Caco-2 (cell line): ENCODE results near the gene ARHGAP21. TPM values are rescaled to one million over a fixed set of nuclear protein-coding genes. Genes with fewer than 3 reads are reported as not detected.

ENCODE experiments used
- BruUV-seq: library from RNA; stranded (reverse); fragments of 400-500 nt; replicated peaks from 2 replicates; lab custom pipeline; 2021; lab: Mats Ljungman, UMichigan
- CTCF ChIA-PET: fragments of 300-600 bp; sonication (Branson Sonifier 250); formaldehyde crosslinking; loops from one replicate; lab custom pipeline; 2022; ENCODE audit warnings: antibody characterized with exemption; lab: Charles Lee
- POLR2A ChIA-PET: fragments of 300-600 bp; sonication (Branson Sonifier 250); formaldehyde crosslinking; loops from one replicate; lab custom pipeline; 2022; ENCODE audit warnings: antibody characterized with exemption; lab: Charles Lee
- DNase-seq, 2 experiments: peaks; one replicate each; pipeline versions ENCODE4 v3.0.0 to v3.0.0-alpha.2; 2020 to 2022
- H3K27me3 ChIP-seq: replicated peaks from 2 replicates; pipeline ENCODE4 v1.6.0; 2011; ENCODE audit warnings: low read length; ENCODE audit not compliant: control insufficient read depth, insufficient read depth
- H3K36me3 ChIP-seq: 2 replicates; pipeline ENCODE4 v1.5.1; 2011; ENCODE audit warnings: low read length; ENCODE audit not compliant: control insufficient read depth, insufficient read depth
- H3K4me1 ChIP-seq: fragments of 250-450 bp; sonication (Bioruptor Pico); 2 replicates; pipeline ENCODE4 v1.5.1; 2020; ENCODE audit warnings: mild to moderate bottlenecking
- H3K4me3 ChIP-seq: 2 replicates; pipeline ENCODE4 v1.5.1; 2011; ENCODE audit warnings: low read depth, mild to moderate bottlenecking, control low read depth, low read length
- H3K9me3 ChIP-seq: fragments of 250-450 bp; sonication (Bioruptor Pico); 2 replicates; pipeline ENCODE4 v1.5.1; 2020; ENCODE audit warnings: mild to moderate bottlenecking, moderate library complexity
- H3K27ac Mint-ChIP-seq: one replicate; pipeline ENCODE4 v1.8.0; 2022; ENCODE audit warnings: mixed read lengths; ENCODE audit not compliant: unreplicated experiment
- H3K27me3 Mint-ChIP-seq: one replicate; pipeline ENCODE4 v1.8.0; 2022; ENCODE audit warnings: mixed read lengths; ENCODE audit not compliant: insufficient read depth, unreplicated experiment
- H3K36me3 Mint-ChIP-seq: one replicate; pipeline ENCODE4 v1.8.0; 2022; ENCODE audit warnings: mild to moderate bottlenecking, mixed read lengths; ENCODE audit not compliant: insufficient read depth, unreplicated experiment
- H3K4me1 Mint-ChIP-seq: one replicate; pipeline ENCODE4 v1.8.0; 2022; ENCODE audit warnings: low read depth, mixed read lengths; ENCODE audit not compliant: unreplicated experiment
- H3K4me3 Mint-ChIP-seq: one replicate; pipeline ENCODE4 v1.8.0; 2022; ENCODE audit warnings: mild to moderate bottlenecking, moderate library complexity, mixed read lengths; ENCODE audit not compliant: unreplicated experiment
- H3K9me3 Mint-ChIP-seq: one replicate; pipeline ENCODE4 v1.8.0; 2022; ENCODE audit warnings: mixed read lengths; ENCODE audit not compliant: unreplicated experiment
- intact Hi-C: fragments of 100-400 bp; cut with micrococcal nuclease; formaldehyde crosslinking; loops from one replicate; pipeline ENCODE4 v1.10.0; 2022; ENCODE audit not compliant: unreplicated experiment
- total RNA-seq: library from RNA; stranded (reverse); gene quantifications from 2 replicates; pipeline ENCODE4 v1.2.3, GENCODE V29; 2022
- TF ChIP-seq, protein P1 (sequence below), 2 experiments: fragments of 200-600 bp in 1 of 2; IDR thresholded peaks; 1 replicate in 1 of 2; 2 replicates in 1 of 2; pipeline versions ENCODE4 v1.5.1 to v1.8.0; 2011 to 2022; ENCODE audit warnings: antibody characterized with exemption in 1 of 2, control low read depth in 1 of 2, inconsistent platforms in 1 of 2, low read depth in 1 of 2, low read length in 1 of 2, mild to moderate bottlenecking in 1 of 2, moderate library complexity in 1 of 2; ENCODE audit not compliant: insufficient read depth in 1 of 2, severe bottlenecking in 1 of 2, unreplicated experiment in 1 of 2

Gene ARHGAP21
- total RNA-seq, 1 experiment from 2014 or later, result 99.1 TPM

DNA sequence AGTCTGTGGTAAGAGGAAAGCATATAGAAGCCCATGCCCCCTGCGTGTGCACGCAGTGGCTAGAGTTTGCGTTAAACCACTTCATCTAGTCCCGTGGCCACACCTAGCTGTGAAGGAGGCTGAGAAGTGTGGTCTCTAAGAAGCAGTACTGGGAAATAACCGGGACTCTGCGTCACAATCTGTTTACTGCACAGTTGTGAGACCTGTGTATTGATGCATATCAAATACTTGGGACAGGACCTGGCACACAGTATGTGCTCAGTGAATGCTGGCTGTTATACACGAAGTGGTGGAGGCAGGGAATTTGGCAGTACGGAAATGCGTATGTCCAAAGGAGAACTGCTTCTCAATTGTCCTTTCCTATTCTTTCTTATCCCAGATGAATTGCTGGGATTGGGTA is 149.5 kb downstream of the ARHGAP21 start:
- BruUV-seq, result no TSS peak
- no peak overlapping the region for H3K4me3 Mint-ChIP-seq
- H3K9me3 Mint-ChIP-seq, result no peaks in the 10 kb centered on the region
- H3K36me3 Mint-ChIP-seq, result peaks cover 6% of the 10 kb centered on the region
- Histone ChIP-seq H3K27me3 (no peaks in the 10 kb centered on the region), H3K9me3 (no peaks in the 10 kb centered on the region), H3K4me1 (0 out of 2 replicates have a peak, but pooled peaks cover 12% of the 10 kb centered on the region), H3K36me3 (no peaks in the 10 kb centered on the region), H3K4me3 (no peak overlapping the region)
- DNase-seq, result no peak
- intact Hi-C loops, result no loop called here
- CTCF ChIA-PET, result no interaction called here
- POLR2A ChIA-PET, result no interaction called here
- peaks cover 9% of the 10 kb centered on the region for H3K27me3 Mint-ChIP-seq
- peaks cover 9% of the 10 kb centered on the region for H3K4me1 Mint-ChIP-seq
- TF ChIP-seq, protein P1, sequence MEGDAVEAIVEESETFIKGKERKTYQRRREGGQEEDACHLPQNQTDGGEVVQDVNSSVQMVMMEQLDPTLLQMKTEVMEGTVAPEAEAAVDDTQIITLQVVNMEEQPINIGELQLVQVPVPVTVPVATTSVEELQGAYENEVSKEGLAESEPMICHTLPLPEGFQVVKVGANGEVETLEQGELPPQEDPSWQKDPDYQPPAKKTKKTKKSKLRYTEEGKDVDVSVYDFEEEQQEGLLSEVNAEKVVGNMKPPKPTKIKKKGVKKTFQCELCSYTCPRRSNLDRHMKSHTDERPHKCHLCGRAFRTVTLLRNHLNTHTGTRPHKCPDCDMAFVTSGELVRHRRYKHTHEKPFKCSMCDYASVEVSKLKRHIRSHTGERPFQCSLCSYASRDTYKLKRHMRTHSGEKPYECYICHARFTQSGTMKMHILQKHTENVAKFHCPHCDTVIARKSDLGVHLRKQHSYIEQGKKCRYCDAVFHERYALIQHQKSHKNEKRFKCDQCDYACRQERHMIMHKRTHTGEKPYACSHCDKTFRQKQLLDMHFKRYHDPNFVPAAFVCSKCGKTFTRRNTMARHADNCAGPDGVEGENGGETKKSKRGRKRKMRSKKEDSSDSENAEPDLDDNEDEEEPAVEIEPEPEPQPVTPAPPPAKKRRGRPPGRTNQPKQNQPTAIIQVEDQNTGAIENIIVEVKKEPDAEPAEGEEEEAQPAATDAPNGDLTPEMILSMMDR (IDR thresholded peaks at IDR 0.05; ENCODE audit: insufficient read depth in 1 of 2, low read depth in 1 of 2, low read length in 1 of 2, severe bottlenecking in 1 of 2, unreplicated experiment in 1 of 2), result no peak
- no peak overlapping the region for H3K27ac Mint-ChIP-seq

- no TSS peak for BruUV-seq
- Mint-ChIP-seq H3K4me1 (peaks cover 9% of the 10 kb centered on the region), H3K4me3 (no peak overlapping the region), H3K36me3 (peaks cover 6% of the 10 kb centered on the region), H3K27ac (no peak overlapping the region), H3K27me3 (peaks cover 9% of the 10 kb centered on the region), H3K9me3 (no peaks in the 10 kb centered on the region)
- Histone ChIP-seq H3K27me3 (no peaks in the 10 kb centered on the region), H3K4me3 (no peak overlapping the region), H3K36me3 (no peaks in the 10 kb centered on the region), H3K4me1 (0 out of 2 replicates have a peak, but pooled peaks cover 12% of the 10 kb centered on the region), H3K9me3 (no peaks in the 10 kb centered on the region)
- TF ChIP-seq, protein P1 (IDR thresholded peaks at IDR 0.05; ENCODE audit: insufficient read depth in 1 of 2, low read depth in 1 of 2, low read length in 1 of 2, severe bottlenecking in 1 of 2, unreplicated experiment in 1 of 2), result no peak
- ChIA-PET POLR2A (interaction anchor here (0.7 kb wide), 1 partner anchor 14 kb away, joined by 3 read pairs; no protein-coding TSS in a partner anchor), CTCF (interaction anchor here (0.5 to 0.9 kb wide), 2 partner anchors 15 to 627 kb away, joined by 3 to 6 read pairs; no protein-coding TSS in a partner anchor)
- intact Hi-C loops, result no loop called here
- DNase-seq, result no peak
These were observed 151.7 kb downstream of the ARHGAP21 start for GRCh38 chr10:24571870-24572450.

- no TSS peak for BruUV-seq
- H3K36me3 Mint-ChIP-seq, result peaks cover 6% of the 10 kb centered on the region
- CTCF ChIA-PET, result interaction anchor here (0.9 kb wide), 1 partner anchor 14 kb away, joined by 3 read pairs; no protein-coding TSS in a partner anchor
These were observed 152.8 kb downstream of the ARHGAP21 start for GRCh38 chr10:24570658-24571426.

More at GRCh38 chr10:24570658-24571426, 152.8 kb downstream of the ARHGAP21 start:
- Histone ChIP-seq H3K9me3 (no peaks in the 10 kb centered on the region), H3K27me3 (no peaks in the 10 kb centered on the region), H3K4me1 (0 out of 2 replicates have a peak, but pooled peaks cover 9% of the 10 kb centered on the region), H3K4me3 (no peak overlapping the region), H3K36me3 (no peaks in the 10 kb centered on the region)
- TF ChIP-seq, protein P1 (IDR thresholded peaks at IDR 0.05; ENCODE audit: insufficient read depth in 1 of 2, low read depth in 1 of 2, low read length in 1 of 2, severe bottlenecking in 1 of 2, unreplicated experiment in 1 of 2), result no peak
- Mint-ChIP-seq H3K4me1 (peaks cover 9% of the 10 kb centered on the region), H3K27ac (no peak overlapping the region), H3K27me3 (peaks cover 9% of the 10 kb centered on the region), H3K9me3 (no peaks in the 10 kb centered on the region), H3K4me3 (no peak overlapping the region)
- no peak for DNase-seq
- POLR2A ChIA-PET, result no interaction called here
- intact Hi-C loops, result no loop called here
